AG04450 (cell line): ENCODE data around the gene MRPS5. TPM values are rescaled to one million over a fixed set of nuclear protein-coding genes. Genes with fewer than 3 reads are reported as not detected.

Experiments used
- CTCF ChIA-PET: fragments of 300-600, 350-600 bp; formaldehyde crosslinking; extraction: SDS; loops from one replicate; lab custom pipeline; 2022; ENCODE audit warnings: antibody characterized with exemption, inconsistent platforms; lab: Charles Lee
- POLR2A ChIA-PET: fragments of 350-600 bp; formaldehyde crosslinking; extraction: SDS; loops from one replicate; lab custom pipeline; 2021; ENCODE audit warnings: antibody characterized with exemption, inconsistent platforms; lab: Yijun Ruan, JAX
- DNase-seq: peaks from one replicate; pipeline ENCODE4 v3.0.0-alpha.2; 2011; ENCODE audit warnings: low read depth, low spot score
- H3K27ac ChIP-seq: one replicate; pipeline ENCODE4 v1.5.1; 2012; ENCODE audit warnings: low read depth, low read length, control low read depth
- H3K27me3 ChIP-seq: one replicate; pipeline ENCODE4 v1.6.0; 2012; ENCODE audit warnings: low read length; ENCODE audit not compliant: control insufficient read depth, insufficient read depth
- H3K4me3 ChIP-seq: 2 replicates; pipeline ENCODE4 v1.5.1; 2011; ENCODE audit warnings: mild to moderate bottlenecking, low read depth, low read length, control low read depth
- H3K9me3 ChIP-seq: 2 replicates; pipeline ENCODE4 v1.5.1; 2012; ENCODE audit warnings: low read length; ENCODE audit not compliant: control insufficient read depth, insufficient read depth
- CTCF ChIP-seq: IDR thresholded peaks from 2 replicates; pipeline ENCODE4 v1.5.1; 2011; ENCODE audit warnings: low read depth, low read length, control low read depth, inconsistent platforms
- polyA plus RNA-seq: library from polyadenylated mRNA; depleted of rRNA; stranded (reverse); fragments of >200 nt; gene quantifications from 2 replicates; pipeline ENCODE4 v1.2.3, GENCODE V29; 2011

MRPS5 gene
- polyA plus RNA-seq, 1 experiment: 55.7 TPM

- CTCF ChIA-PET: interaction anchor here (1.5 kb wide), 1 partner anchor 19 kb away, joined by 4 read pairs; no protein-coding TSS in a partner anchor
- TF ChIP-seq CTCF: no peak
- Histone ChIP-seq H3K4me3 (no peak overlapping the region), H3K27me3 (peaks cover 20% of the 10 kb centered on the region), H3K27ac (no peak overlapping the region), H3K9me3 (no peaks in the 10 kb centered on the region)
- DNase-seq: no peak
- POLR2A ChIA-PET: no interaction called here
Measured at GRCh38 chr2:95056461-95057459, 64.8 kb downstream of the MRPS5 start.

- no peak for TF ChIP-seq CTCF
- no peak overlapping the region for H3K4me3 ChIP-seq
- ChIA-PET POLR2A (no interaction called here), CTCF (interaction anchor here (1.5 kb wide), 1 partner anchor 20 kb away, joined by 4 read pairs; no protein-coding TSS in a partner anchor)
- no peak for DNase-seq
- no peak overlapping the region for H3K27ac ChIP-seq
- H3K27me3 ChIP-seq: peaks cover 17% of the 10 kb centered on the region
- no peaks in the 10 kb centered on the region for H3K9me3 ChIP-seq
Measured at GRCh38 chr2:95056044-95056443, 65.6 kb downstream of the MRPS5 start.

- POLR2A ChIA-PET: no interaction called here
- Histone ChIP-seq H3K4me3 (no peak overlapping the region), H3K9me3 (no peaks in the 10 kb centered on the region), H3K27ac (no peak overlapping the region), H3K27me3 (peaks cover 19% of the 10 kb centered on the region)
- TF ChIP-seq CTCF: no peak
- CTCF ChIA-PET: interaction anchor here (2.3 to 3.8 kb wide), 2 partner anchors 23 to 32 kb away, joined by 14 to 24 read pairs; no protein-coding TSS in a partner anchor
- no peak for DNase-seq
Measured at GRCh38 chr2:95055262-95055661, 66.3 kb downstream of the MRPS5 start.

GRCh38 chr2:95054016-95054415 is 67.6 kb downstream of the MRPS5 start:
- no peak for DNase-seq
- H3K9me3 ChIP-seq: no peaks in the 10 kb centered on the region; the same call in 1 of the 2 replicates
- TF ChIP-seq CTCF: no peak
- ChIA-PET CTCF (interaction anchor here (2.3 to 3.8 kb wide), 2 partner anchors 25 to 31 kb away, joined by 14 to 24 read pairs; no protein-coding TSS in a partner anchor), POLR2A (no interaction called here)
- no peak overlapping the region for H3K4me3 ChIP-seq
- no peak overlapping the region for H3K27ac ChIP-seq
- peaks cover 22% of the 10 kb centered on the region for H3K27me3 ChIP-seq

- no peak overlapping the region for H3K4me3 ChIP-seq
- POLR2A ChIA-PET: no interaction called here
- H3K9me3 ChIP-seq: no peaks in the 10 kb centered on the region; the same call in 1 of the 2 replicates
- no peak for TF ChIP-seq CTCF
- no peak overlapping the region for H3K27ac ChIP-seq
- DNase-seq: no peak
- CTCF ChIA-PET: interaction anchor here (2.3 to 3.8 kb wide), 2 partner anchors 25 to 30 kb away, joined by 14 to 24 read pairs; no protein-coding TSS in a partner anchor
- H3K27me3 ChIP-seq: peaks cover 22% of the 10 kb centered on the region
Measured at GRCh38 chr2:95053543-95053942, 68.1 kb downstream of the MRPS5 start.
